Vagina (tissue), 2 donors: ENCODE measurements around the gene SCMH1. TPM values are rescaled to one million over a fixed set of nuclear protein-coding genes. Genes with fewer than 3 reads are reported as not detected.
"Not testable (repeated sequence)": the region's sequence is repeated elsewhere in the genome, so short reads cannot be mapped to it uniquely, and the experiment has no call there.

Experiments used
- DNase-seq, 2 donors: peaks; one replicate each; pipeline ENCODE4 v3.0.0-alpha.2; 2017; ENCODE audit errors: extremely low spot score in 2 of 2
- H3K27ac ChIP-seq: fragments of 200-600 bp; sonication (generic); one replicate; pipeline ENCODE4 v1.5.1; 2019
- H3K27me3 ChIP-seq: fragments of 200-600 bp; sonication (generic); one replicate; pipeline ENCODE4 v1.5.1; 2019
- H3K36me3 ChIP-seq, 2 donors: fragments of 200-600 bp; sonication (generic); one replicate each; pipeline ENCODE4 v1.5.1; 2017 to 2019
- H3K4me1 ChIP-seq: fragments of 200-600 bp; sonication (generic); one replicate; pipeline ENCODE4 v1.5.1; 2019
- H3K4me3 ChIP-seq, 2 donors: fragments of 200-600 bp; sonication (generic); 1 replicate in 1 of 2; 2 replicates in 1 of 2; pipeline ENCODE4 v1.5.1; 2016 to 2019
- H3K9me3 ChIP-seq: fragments of 200-600 bp; sonication (generic); one replicate; pipeline ENCODE4 v1.5.1; 2019
- POLR2A ChIP-seq, 2 donors: fragments of 450-650 bp; IDR thresholded peaks; one replicate each; pipeline ENCODE4 v1.6.1; 2017; ENCODE audit warnings: antibody characterized with exemption in 2 of 2, mild to moderate bottlenecking in 2 of 2, moderate library complexity in 2 of 2
- POLR2AphosphoS5 ChIP-seq, 2 donors: sonication (generic); formaldehyde crosslinking; IDR thresholded peaks; one replicate each; pipeline ENCODE4 v1.9.0; 2017; ENCODE audit warnings: antibody characterized with exemption in 2 of 2, mild to moderate bottlenecking in 2 of 2, low read depth in 1 of 2; ENCODE audit not compliant: insufficient read depth in 1 of 2
- intact Hi-C: fragments of 100-400 bp; cut with DNase I; formaldehyde crosslinking; loops from one replicate; pipeline ENCODE4 v1.15.1; 2023
- total RNA-seq: library from RNA; depleted of rRNA; stranded (reverse); fragments of >200 nt; gene quantifications from one replicate; pipeline ENCODE4 v1.2.3, GENCODE V29; 2016
- TF ChIP-seq, protein P1 (sequence below), 3 experiments: fragments of 450-650 bp in 2 of 3; fragments of 200-600 bp in 1 of 3; sonication (generic) in 1 of 3; IDR thresholded peaks; one replicate each; pipeline ENCODE4 v1.5.1; 2017 to 2019; ENCODE audit warnings: antibody characterized with exemption in 3 of 3, mild to moderate bottlenecking in 2 of 3, moderate library complexity in 2 of 3

SCMH1 gene
- total RNA-seq, 1 donor from 2014 or later = 35.1 TPM

DNA sequence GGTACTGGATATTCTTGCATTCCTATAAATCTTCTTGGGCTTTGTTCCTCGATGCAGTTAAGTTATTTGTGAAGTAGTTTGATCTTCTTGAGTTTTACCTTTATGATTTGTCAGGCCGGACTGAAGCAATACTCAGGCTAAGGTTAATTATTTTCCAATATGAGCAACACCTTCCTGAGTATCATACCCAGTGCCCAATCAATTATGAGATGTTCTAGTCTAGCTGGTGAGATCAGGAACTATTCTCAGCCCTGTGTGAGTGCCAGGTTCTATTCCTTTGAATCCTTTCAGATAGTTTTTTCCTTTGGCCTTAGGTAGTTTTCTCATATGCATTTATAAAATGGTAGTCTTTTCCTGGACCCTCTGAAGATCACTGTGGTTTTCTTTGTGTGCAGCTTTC, 92.5 kb downstream of the SCMH1 start:
- TF ChIP-seq POLR2A (IDR thresholded peaks at IDR 0.05) (no peak), POLR2AphosphoS5 (IDR thresholded peaks at IDR 0.05; ENCODE audit: insufficient read depth in 1 of 2, low read depth in 1 of 2) (no peak)
- TF ChIP-seq, protein P1, sequence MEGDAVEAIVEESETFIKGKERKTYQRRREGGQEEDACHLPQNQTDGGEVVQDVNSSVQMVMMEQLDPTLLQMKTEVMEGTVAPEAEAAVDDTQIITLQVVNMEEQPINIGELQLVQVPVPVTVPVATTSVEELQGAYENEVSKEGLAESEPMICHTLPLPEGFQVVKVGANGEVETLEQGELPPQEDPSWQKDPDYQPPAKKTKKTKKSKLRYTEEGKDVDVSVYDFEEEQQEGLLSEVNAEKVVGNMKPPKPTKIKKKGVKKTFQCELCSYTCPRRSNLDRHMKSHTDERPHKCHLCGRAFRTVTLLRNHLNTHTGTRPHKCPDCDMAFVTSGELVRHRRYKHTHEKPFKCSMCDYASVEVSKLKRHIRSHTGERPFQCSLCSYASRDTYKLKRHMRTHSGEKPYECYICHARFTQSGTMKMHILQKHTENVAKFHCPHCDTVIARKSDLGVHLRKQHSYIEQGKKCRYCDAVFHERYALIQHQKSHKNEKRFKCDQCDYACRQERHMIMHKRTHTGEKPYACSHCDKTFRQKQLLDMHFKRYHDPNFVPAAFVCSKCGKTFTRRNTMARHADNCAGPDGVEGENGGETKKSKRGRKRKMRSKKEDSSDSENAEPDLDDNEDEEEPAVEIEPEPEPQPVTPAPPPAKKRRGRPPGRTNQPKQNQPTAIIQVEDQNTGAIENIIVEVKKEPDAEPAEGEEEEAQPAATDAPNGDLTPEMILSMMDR (IDR thresholded peaks at IDR 0.05) = no peak

DNA sequence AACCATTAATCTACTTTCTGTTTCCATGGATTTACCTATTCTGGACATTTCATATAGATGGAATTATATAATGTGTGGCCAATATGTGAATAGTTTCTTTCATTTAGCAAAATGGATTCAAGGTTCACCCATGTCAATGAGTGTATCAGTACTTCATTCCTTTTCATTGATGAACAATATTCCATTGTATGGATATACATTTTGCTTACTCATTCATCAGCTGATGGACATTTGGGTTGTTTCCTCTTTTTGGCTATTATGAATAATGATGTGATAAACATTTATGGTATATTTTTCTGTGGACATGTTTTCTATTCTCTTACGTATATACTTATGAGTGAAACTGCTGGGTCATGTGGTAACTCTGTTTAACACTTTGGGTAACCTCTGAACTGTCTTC, 97.8 kb downstream of the SCMH1 start:
- no peaks in the 10 kb centered on the region for H3K27me3 ChIP-seq
- no peak for DNase-seq
- H3K9me3 ChIP-seq = no peaks in the 10 kb centered on the region
- H3K27ac ChIP-seq = no peak overlapping the region
- H3K4me1 ChIP-seq = no peaks in the 10 kb centered on the region
- intact Hi-C loops = no loop called here
- TF ChIP-seq POLR2AphosphoS5 (IDR thresholded peaks at IDR 0.05; ENCODE audit: insufficient read depth in 1 of 2, low read depth in 1 of 2) = no peak
- TF ChIP-seq, protein P1 (IDR thresholded peaks at IDR 0.05) = no peak
- TF ChIP-seq POLR2A (IDR thresholded peaks at IDR 0.05) = no peak
- H3K36me3 ChIP-seq = peaks cover 0 to 19% of the 10 kb centered on the region in 2 donors
- H3K4me3 ChIP-seq = no peak overlapping the region

More for the DNA sequence above, 92.5 kb downstream of the SCMH1 start:
- H3K36me3 ChIP-seq = peaks cover 0 to 6% of the 10 kb centered on the region in 2 donors
- peaks cover 17% of the 10 kb centered on the region for H3K4me1 ChIP-seq
- H3K27ac ChIP-seq = no peak overlapping the region
- H3K4me3 ChIP-seq = no peak overlapping the region
- intact Hi-C loops = no loop called here
- H3K9me3 ChIP-seq = no peaks in the 10 kb centered on the region
- no peak for DNase-seq
- no peaks in the 10 kb centered on the region for H3K27me3 ChIP-seq

DNA sequence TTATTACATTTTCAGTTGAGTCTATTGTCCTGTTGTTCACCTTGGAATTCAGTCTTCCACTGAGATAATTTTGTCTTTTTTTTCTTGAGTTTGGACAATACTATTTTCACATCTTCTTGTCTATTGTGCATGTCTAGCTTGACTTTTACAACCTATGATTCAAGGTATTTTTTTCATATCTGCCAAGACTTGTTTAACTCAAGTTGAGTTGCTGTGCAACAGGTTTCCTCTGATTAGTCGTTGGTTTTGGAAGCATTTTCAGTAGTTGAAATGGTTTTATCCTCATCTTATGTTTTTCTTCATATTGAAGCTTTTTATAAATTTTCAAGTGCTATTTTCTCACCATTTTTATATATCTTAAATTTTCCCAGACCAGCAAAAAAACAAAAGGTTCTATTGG, 103.6 kb downstream of the SCMH1 start:
- Histone ChIP-seq H3K27me3 (no peaks in the 10 kb centered on the region), H3K4me1 (no peaks in the 10 kb centered on the region), H3K36me3 (peaks cover 0 to 12% of the 10 kb centered on the region in 2 donors), H3K9me3 (no peaks in the 10 kb centered on the region), H3K4me3 (no peak overlapping the region), H3K27ac (no peak overlapping the region)
- no peak for DNase-seq
- no peak for TF ChIP-seq POLR2AphosphoS5 (IDR thresholded peaks at IDR 0.05; ENCODE audit: insufficient read depth in 1 of 2, low read depth in 1 of 2)
- TF ChIP-seq, protein P1 (IDR thresholded peaks at IDR 0.05) = no peak
- TF ChIP-seq POLR2A (IDR thresholded peaks at IDR 0.05) = no peak
- intact Hi-C loops = no loop called here

- TF ChIP-seq POLR2A (IDR thresholded peaks at IDR 0.05) (no peak), POLR2AphosphoS5 (IDR thresholded peaks at IDR 0.05; ENCODE audit: insufficient read depth in 1 of 2, low read depth in 1 of 2) (no peak)
- TF ChIP-seq, protein P1 (IDR thresholded peaks at IDR 0.05) = no peak
- no peaks in the 10 kb centered on the region for H3K9me3 ChIP-seq
- no peak for DNase-seq
- H3K27me3 ChIP-seq = no peaks in the 10 kb centered on the region
- no peaks in the 10 kb centered on the region for H3K36me3 ChIP-seq
- no peaks in the 10 kb centered on the region for H3K4me1 ChIP-seq
- H3K27ac ChIP-seq = no peak overlapping the region
- no peak overlapping the region for H3K4me3 ChIP-seq
- intact Hi-C loops = no loop called here
These were observed 106.7 kb downstream of the SCMH1 start for GRCh38 chr1:41135196-41135947.

GRCh38 chr1:41134325-41134724, 107.8 kb downstream of the SCMH1 start:
- H3K27ac ChIP-seq, intact Hi-C loops, H3K4me3 ChIP-seq, H3K27me3 ChIP-seq, H3K4me1 ChIP-seq, H3K36me3 ChIP-seq, DNase-seq, H3K9me3 ChIP-seq: not testable (repeated sequence)
